Activated T-helper 1 cell treated with anti-CD3 and anti-CD28 coated beads, Interleukin-12 subunit alpha, Interleukin-12 subunit beta, Interleukin-2, Interleukin-4 antibody, amounts not matched to agents 30 ng/mL and 10 ng/mL and 1 ng/mL, durations not matched to agents 14 hours and 24 hours and 36 hours (primary cell): Measurements from ENCODE around the gene RAB1A. TPM values are rescaled to one million over a fixed set of nuclear protein-coding genes. Genes with fewer than 3 reads are reported as not detected.

Source experiments
- DNase-seq: peaks from one replicate; pipeline ENCODE4 v3.0.0; 2021; ENCODE audit warnings: low spot score
- H3K27ac Mint-ChIP-seq: one replicate; pipeline ENCODE4 v1.8.0; 2021; ENCODE audit warnings: mild to moderate bottlenecking, mixed read lengths
- H3K27me3 Mint-ChIP-seq: one replicate; pipeline ENCODE4 v1.8.0; 2022; ENCODE audit warnings: mild to moderate bottlenecking, moderate library complexity, mixed read lengths; ENCODE audit not compliant: insufficient read depth
- H3K36me3 Mint-ChIP-seq: one replicate; pipeline ENCODE4 v1.8.0; 2021; ENCODE audit warnings: low read depth, mixed read lengths
- H3K4me1 Mint-ChIP-seq: one replicate; pipeline ENCODE4 v1.8.0; 2021; ENCODE audit warnings: low read depth, mixed read lengths
- H3K4me3 Mint-ChIP-seq: one replicate; pipeline ENCODE4 v1.8.0; 2021; ENCODE audit warnings: mild to moderate bottlenecking, moderate library complexity, mixed read lengths
- H3K9me3 Mint-ChIP-seq: one replicate; pipeline ENCODE4 v1.8.0; 2021; ENCODE audit warnings: mixed read lengths
- intact Hi-C: fragments of 100-400 bp; cut with micrococcal nuclease; formaldehyde crosslinking; loops from one replicate; pipeline ENCODE4 v1.15.1; 2024
- total RNA-seq: library from RNA; stranded (reverse); gene quantifications from 2 replicates; pipeline ENCODE4 v1.2.3, GENCODE V29; 2022

Gene RAB1A
- total RNA-seq, 1 donor from 2014 or later = 81.6 TPM

DNA sequence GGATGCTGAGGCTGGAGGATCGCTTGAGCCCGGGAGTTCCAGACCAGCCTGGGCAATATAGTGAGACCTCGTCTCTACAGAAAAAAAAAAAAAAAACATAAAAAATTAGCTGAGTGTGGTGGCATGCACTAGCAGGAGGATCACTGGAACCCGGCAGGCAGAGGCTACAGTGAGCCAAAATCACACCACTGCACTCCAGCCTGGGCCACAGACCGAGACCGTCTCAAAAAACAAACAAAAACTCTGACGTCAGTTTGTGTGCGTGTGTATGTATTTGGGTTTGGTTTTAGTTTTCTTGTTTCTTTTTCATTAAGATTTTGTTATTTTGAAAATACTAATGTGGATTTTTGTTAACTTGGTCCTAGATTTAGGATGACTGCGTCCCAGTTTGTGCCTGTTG, 54.7 kb downstream of the RAB1A start:
- intact Hi-C loops = no loop called here
- H3K27ac Mint-ChIP-seq = no peak overlapping the region
- H3K9me3 Mint-ChIP-seq = no peaks in the 10 kb centered on the region
- no peak for DNase-seq
- H3K4me1 Mint-ChIP-seq = peaks cover 11% of the 10 kb centered on the region
- H3K36me3 Mint-ChIP-seq = peaks cover 12% of the 10 kb centered on the region
- H3K4me3 Mint-ChIP-seq = no peak overlapping the region
- no peaks in the 10 kb centered on the region for H3K27me3 Mint-ChIP-seq

DNA sequence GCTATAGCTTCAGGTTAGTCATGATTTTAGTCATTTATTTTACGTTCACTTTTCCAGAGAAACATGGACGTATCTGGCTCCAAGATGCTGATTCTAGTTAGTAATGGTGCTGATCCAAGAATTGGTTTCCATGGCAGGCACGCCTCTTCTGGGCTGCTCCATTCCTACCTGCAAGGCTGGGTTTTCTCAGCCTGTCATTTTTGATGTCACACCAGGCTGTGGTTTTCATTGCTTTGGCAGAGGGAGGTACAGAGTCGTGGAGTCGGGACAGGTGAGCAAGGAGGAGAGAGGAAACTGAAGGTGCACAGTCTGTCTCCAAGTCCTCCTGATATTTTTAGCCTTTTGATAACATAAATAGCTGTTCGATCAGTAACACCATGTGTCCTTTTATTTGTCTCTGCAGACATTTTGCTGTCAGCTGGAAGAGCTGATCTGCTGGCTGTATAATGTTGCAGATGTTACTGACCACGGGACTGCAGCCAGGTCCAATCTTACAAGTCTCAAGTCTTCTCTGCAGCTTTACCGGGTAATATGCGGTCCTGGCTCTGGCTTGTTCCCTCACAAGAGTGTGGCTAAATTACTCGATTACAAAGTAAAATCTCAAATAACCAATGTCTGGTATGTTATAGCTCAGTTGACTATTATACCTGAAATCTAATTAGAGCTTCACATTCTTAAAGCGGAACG, 55.9 kb downstream of the RAB1A start:
- Mint-ChIP-seq H3K36me3 (peaks cover 11% of the 10 kb centered on the region), H3K9me3 (no peaks in the 10 kb centered on the region), H3K27ac (no peak overlapping the region), H3K27me3 (no peaks in the 10 kb centered on the region), H3K4me3 (no peak overlapping the region), H3K4me1 (peaks cover 11% of the 10 kb centered on the region)
- no peak for DNase-seq
- intact Hi-C loops = no loop called here

DNA sequence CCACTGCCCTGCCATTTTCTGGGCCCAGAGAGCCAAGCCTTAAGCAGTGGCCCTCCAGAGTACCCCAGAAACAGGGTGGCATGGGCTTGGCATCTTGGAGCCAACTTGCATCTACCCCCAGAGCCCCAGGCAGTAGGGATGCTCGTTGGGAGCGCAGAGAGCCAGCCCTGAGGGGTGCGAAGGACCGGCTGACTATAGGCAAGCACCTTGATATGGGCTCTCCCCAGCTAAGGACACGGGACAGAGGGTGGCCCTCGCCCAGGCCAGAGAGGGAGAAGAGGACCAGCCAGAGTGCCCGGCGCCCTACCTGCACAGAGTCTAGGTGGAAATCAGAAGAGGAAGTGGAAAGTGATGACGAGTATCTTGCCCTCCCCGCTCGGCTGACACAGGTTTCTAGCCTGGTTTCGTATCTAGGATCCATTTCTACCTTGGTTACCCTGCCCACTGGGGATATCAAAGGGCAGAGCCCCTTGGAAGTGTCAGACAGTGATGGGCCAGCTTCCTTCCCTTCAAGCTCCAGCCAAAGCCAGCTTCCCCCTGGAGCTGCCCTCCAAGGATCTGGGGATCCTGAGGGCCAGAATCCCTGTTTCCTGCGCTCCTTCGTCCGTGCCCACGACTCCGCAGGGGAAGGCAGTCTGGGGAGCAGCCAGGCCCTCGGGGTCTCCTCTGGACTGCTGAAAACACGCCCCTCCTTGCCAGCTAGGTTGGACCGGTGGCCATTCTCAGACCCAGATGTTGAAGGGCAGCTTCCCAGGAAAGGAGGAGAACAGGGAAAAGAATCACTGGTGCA, 57.5 kb downstream of the RAB1A start:
- H3K4me3 Mint-ChIP-seq = no peak overlapping the region
- intact Hi-C loops = no loop called here
- no peak for DNase-seq
- peaks cover 22% of the 10 kb centered on the region for H3K4me1 Mint-ChIP-seq
- no peaks in the 10 kb centered on the region for H3K9me3 Mint-ChIP-seq
- peaks cover 7% of the 10 kb centered on the region for H3K36me3 Mint-ChIP-seq
- no peak overlapping the region for H3K27ac Mint-ChIP-seq
- no peaks in the 10 kb centered on the region for H3K27me3 Mint-ChIP-seq

GRCh38 chr2:65071499-65072180, 58.3 kb downstream of the RAB1A start:
- peaks cover 5% of the 10 kb centered on the region for H3K36me3 Mint-ChIP-seq
- H3K9me3 Mint-ChIP-seq = no peaks in the 10 kb centered on the region
- intact Hi-C loops = no loop called here
- H3K4me1 Mint-ChIP-seq = peaks cover 23% of the 10 kb centered on the region
- no peaks in the 10 kb centered on the region for H3K27me3 Mint-ChIP-seq
- no peak overlapping the region for H3K4me3 Mint-ChIP-seq
- H3K27ac Mint-ChIP-seq = no peak overlapping the region
- DNase-seq = no peak

GRCh38 chr2:65070856-65071255, 59.0 kb downstream of the RAB1A start:
- no peak overlapping the region for H3K27ac Mint-ChIP-seq
- H3K27me3 Mint-ChIP-seq = no peaks in the 10 kb centered on the region
- H3K4me3 Mint-ChIP-seq = no peak overlapping the region
- peaks cover 23% of the 10 kb centered on the region for H3K4me1 Mint-ChIP-seq
- H3K9me3 Mint-ChIP-seq = no peaks in the 10 kb centered on the region
- peaks cover 5% of the 10 kb centered on the region for H3K36me3 Mint-ChIP-seq
- DNase-seq = no peak
- intact Hi-C loops = no loop called here

DNA sequence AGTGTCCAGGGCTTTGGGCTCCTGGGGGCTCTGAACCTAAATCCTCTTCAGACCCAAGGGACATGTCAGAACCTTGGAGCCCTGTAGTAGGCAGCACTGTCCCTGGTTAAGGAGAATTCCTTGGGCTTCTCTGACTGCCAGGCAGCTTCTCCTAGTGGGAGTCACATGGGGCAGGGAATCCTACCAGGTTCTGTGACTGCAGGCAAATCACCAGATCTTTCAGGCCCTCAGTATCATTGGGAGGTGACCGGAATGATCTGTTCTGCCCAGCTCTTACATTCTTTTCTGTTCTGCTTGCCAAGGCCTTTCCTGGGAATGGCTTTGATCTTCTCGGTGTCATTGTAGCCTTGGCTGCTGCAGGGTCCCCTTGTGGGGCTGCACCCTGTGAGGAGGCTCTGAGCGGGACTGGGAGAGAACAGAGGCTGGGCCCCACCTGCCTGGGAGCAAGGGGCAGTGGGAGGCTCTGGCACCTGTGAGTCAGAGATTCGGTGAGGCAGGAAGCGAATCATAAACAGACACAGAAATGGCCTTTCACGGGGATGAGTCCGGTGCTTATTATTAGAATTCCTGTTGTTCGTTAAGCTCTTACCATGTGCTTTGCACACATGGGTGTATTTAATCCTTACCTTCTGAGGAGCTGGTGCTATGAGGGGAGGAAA, 59.6 kb downstream of the RAB1A start:
- no peaks in the 10 kb centered on the region for H3K9me3 Mint-ChIP-seq
- no peaks in the 10 kb centered on the region for H3K27me3 Mint-ChIP-seq

DNA sequence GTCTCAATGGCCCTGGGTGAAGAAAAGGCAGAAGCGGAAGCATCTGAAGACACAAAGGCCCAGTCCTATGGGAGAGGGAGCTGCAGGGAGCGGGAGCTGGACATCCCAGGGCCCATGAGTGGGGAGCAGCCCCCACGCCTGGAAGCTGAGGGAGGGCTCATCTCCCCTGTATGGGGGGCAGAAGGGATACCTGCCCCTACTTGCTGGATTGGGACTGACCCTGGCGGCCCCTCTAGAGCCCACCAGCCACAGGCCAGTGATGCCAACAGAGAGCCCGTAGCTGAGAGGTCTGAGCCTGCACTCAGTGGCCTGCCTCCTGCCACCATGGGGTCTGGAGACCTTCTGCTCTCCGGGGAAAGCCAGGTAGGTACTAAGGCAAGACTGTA, 60.5 kb downstream of the RAB1A start:
- H3K4me3 Mint-ChIP-seq = no peak overlapping the region
- H3K27ac Mint-ChIP-seq = peak overlapping the region; percentile 21
- H3K4me1 Mint-ChIP-seq = peaks cover 37% of the 10 kb centered on the region
- H3K27me3 Mint-ChIP-seq = no peaks in the 10 kb centered on the region
- H3K36me3 Mint-ChIP-seq = peaks cover 3% of the 10 kb centered on the region
- no peaks in the 10 kb centered on the region for H3K9me3 Mint-ChIP-seq
- intact Hi-C loops = no loop called here
- DNase-seq = no peak

More for the DNA sequence above, 59.6 kb downstream of the RAB1A start:
- intact Hi-C loops = no loop called here
- peaks cover 28% of the 10 kb centered on the region for H3K4me1 Mint-ChIP-seq
- peak overlapping the region; percentile 59 for H3K27ac Mint-ChIP-seq
- H3K4me3 Mint-ChIP-seq = no peak overlapping the region
- H3K36me3 Mint-ChIP-seq = peaks cover 5% of the 10 kb centered on the region
- DNase-seq = no peak

- Mint-ChIP-seq H3K4me1 (peaks cover 44% of the 10 kb centered on the region), H3K27me3 (peaks cover 4% of the 10 kb centered on the region), H3K36me3 (no peaks in the 10 kb centered on the region), H3K9me3 (no peaks in the 10 kb centered on the region), H3K4me3 (no peak overlapping the region), H3K27ac (no peak overlapping the region)
- intact Hi-C loops = no loop called here
- DNase-seq = no peak
Measured at GRCh38 chr2:65067806-65068553, 61.9 kb downstream of the RAB1A start.

DNA sequence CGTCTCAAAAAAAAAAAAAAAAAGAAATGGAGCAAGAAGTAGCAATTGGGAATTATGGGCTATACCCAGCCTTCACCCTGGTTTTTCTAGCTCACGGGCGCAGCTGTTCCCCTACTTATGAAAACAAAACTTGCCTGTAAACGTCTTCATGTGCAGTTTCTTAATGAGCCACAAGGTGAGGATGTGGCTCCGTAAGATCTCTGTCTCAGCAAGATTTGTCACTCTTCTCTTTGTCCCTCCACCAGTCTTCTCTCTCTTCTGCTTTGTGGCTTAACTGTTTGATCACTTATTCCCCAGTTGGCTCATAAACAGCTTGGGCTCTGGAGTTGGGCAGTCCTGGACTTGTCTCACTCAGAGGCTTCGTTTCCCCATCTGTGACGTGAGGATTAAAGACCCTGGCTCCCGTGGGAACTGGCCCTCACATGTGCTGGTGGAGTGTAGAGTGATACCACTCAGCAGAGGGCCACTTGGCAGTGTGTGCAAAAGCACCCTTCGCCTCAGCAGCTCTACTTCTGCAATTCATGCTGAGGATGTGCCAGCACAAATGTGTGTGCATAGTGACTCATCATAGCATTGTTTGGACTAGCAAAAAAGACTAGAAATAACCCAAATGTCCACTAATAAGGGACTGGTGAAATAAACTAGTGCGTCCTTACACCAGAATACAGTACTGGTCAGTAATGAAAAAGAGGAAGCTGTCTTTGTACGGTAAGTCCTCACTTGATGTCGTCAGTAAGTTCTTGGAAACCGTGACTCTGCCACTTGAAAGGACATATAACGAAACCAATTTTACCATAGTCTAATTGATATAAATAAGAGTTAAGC, 65.0 kb downstream of the RAB1A start:
- H3K4me3 Mint-ChIP-seq = no peak overlapping the region

GRCh38 chr2:65062843-65063825, 66.8 kb downstream of the RAB1A start:
- intact Hi-C loops = no loop called here
- Mint-ChIP-seq H3K27ac (no peak overlapping the region), H3K36me3 (no peaks in the 10 kb centered on the region), H3K4me1 (peaks cover 42% of the 10 kb centered on the region), H3K27me3 (peaks cover 4% of the 10 kb centered on the region), H3K4me3 (no peak overlapping the region), H3K9me3 (no peaks in the 10 kb centered on the region)
- no peak for DNase-seq

More for the DNA sequence above, 65.0 kb downstream of the RAB1A start:
- intact Hi-C loops = loop anchor here (1.0 kb wide), 4 partner anchors 65 to 508 kb away; partner anchors contain the start of gene RAB1A
- Mint-ChIP-seq H3K36me3 (no peaks in the 10 kb centered on the region), H3K27ac (peak overlapping the region; percentile 68), H3K27me3 (peaks cover 4% of the 10 kb centered on the region), H3K4me1 (peaks cover 38% of the 10 kb centered on the region), H3K9me3 (no peaks in the 10 kb centered on the region)
- peak; percentile 38 for DNase-seq

- intact Hi-C loops = no loop called here
- Mint-ChIP-seq H3K9me3 (no peaks in the 10 kb centered on the region), H3K4me3 (no peak overlapping the region), H3K4me1 (peaks cover 46% of the 10 kb centered on the region), H3K36me3 (no peaks in the 10 kb centered on the region), H3K27me3 (peaks cover 4% of the 10 kb centered on the region), H3K27ac (no peak overlapping the region)
- no peak for DNase-seq
Measured at GRCh38 chr2:65061910-65062339, 68.0 kb downstream of the RAB1A start.
